Endothelial cell of umbilical vein (primary cell): ENCODE data around the gene EDARADD. TPM values are rescaled to one million over a fixed set of nuclear protein-coding genes. Genes with fewer than 3 reads are reported as not detected.

Source experiments
- BruUV-seq: library from RNA; stranded (reverse); fragments of 400-500 nt; replicated peaks from 2 replicates; lab custom pipeline; 2021; lab: Mats Ljungman, UMichigan
- CTCF ChIA-PET: fragments of 300-600, 350-600 bp; sonication (Branson Sonifier 250); formaldehyde crosslinking; loops from one replicate; lab custom pipeline; 2021; ENCODE audit warnings: antibody characterized with exemption, inconsistent platforms; lab: Charles Lee
- POLR2A ChIA-PET: fragments of 300-600, 350-600 bp; sonication (Branson Sonifier 250); formaldehyde crosslinking; loops from one replicate; lab custom pipeline; 2021; ENCODE audit warnings: antibody characterized with exemption, inconsistent platforms; lab: Charles Lee
- DNase-seq: peaks from one replicate; pipeline ENCODE4 v3.0.0-alpha.2; 2011; ENCODE audit warnings: low read depth, low spot score
- FAIRE-seq: peaks from 2 replicates; lab custom pipeline; 2011; peaks lifted over from hg19 to GRCh38; lab: Jason Lieb, UNC
- H2AFZ ChIP-seq: 2 replicates; pipeline ENCODE4 v1.6.0; 2012; ENCODE audit warnings: low read depth, low read length, control low read depth, inconsistent platforms
- H3K27ac ChIP-seq: 2 replicates; pipeline ENCODE4 v1.5.1; 2011; ENCODE audit warnings: low read depth, mild to moderate bottlenecking, control low read depth, low read length, moderate library complexity; ENCODE audit not compliant: insufficient read depth
- H3K27me3 ChIP-seq, 2 experiments: 2 replicates each; pipeline versions ENCODE4 v1.6.0 to v1.6.1; 2011; ENCODE audit warnings: low read length in 2 of 2, mixed read lengths in 1 of 2; ENCODE audit not compliant: control insufficient read depth in 2 of 2, insufficient read depth in 2 of 2
- H3K36me3 ChIP-seq, 2 experiments: 2 replicates in 1 of 2; 3 replicates in 1 of 2; pipeline ENCODE4 v1.5.1; 2011; ENCODE audit warnings: low read length in 2 of 2, mild to moderate bottlenecking in 1 of 2, moderate library complexity in 1 of 2; ENCODE audit not compliant: control insufficient read depth in 2 of 2, insufficient read depth in 2 of 2; ENCODE audit errors: extremely low read depth in 1 of 2
- H3K4me1 ChIP-seq: 3 replicates; pipeline ENCODE4 v1.5.1; 2011; ENCODE audit warnings: mild to moderate bottlenecking, low read length; ENCODE audit not compliant: control insufficient read depth, insufficient read depth; ENCODE audit errors: extremely low read depth
- H3K4me2 ChIP-seq: 2 replicates; pipeline ENCODE4 v1.6.1; 2011; ENCODE audit warnings: low read length, control low read depth, mixed read lengths; ENCODE audit not compliant: insufficient read depth
- H3K4me3 ChIP-seq, 3 experiments: fragments of 200-600 bp in 1 of 3; sonication (generic), shearing (Covaris generic) in 1 of 3; replicated peaks in 1 of 3; 2 replicates each; pipeline ENCODE4 v1.5.1; 2011 to 2016; ENCODE audit warnings: control low read depth in 3 of 3, low read length in 3 of 3, mild to moderate bottlenecking in 2 of 3, inconsistent platforms in 1 of 3, low read depth in 1 of 3, moderate library complexity in 1 of 3; ENCODE audit not compliant: insufficient read depth in 1 of 3
- H3K79me2 ChIP-seq: 2 replicates; pipeline ENCODE4 v1.6.0; 2012; ENCODE audit warnings: low read length, inconsistent platforms; ENCODE audit not compliant: control insufficient read depth, insufficient read depth
- H3K9ac ChIP-seq: replicated peaks from 2 replicates; pipeline ENCODE3; 2011; ENCODE audit warnings: low read length, control low read depth; ENCODE audit not compliant: insufficient read depth; ENCODE audit errors: extremely low read depth
- H3K9me1 ChIP-seq: replicated peaks from 3 replicates; pipeline ENCODE4 v1.6.0; 2011; ENCODE audit warnings: mild to moderate bottlenecking, low read length; ENCODE audit not compliant: control insufficient read depth, insufficient read depth; ENCODE audit errors: extremely low read depth
- H3K9me3 ChIP-seq: replicated peaks from 2 replicates; pipeline ENCODE4 v1.5.1; 2012; ENCODE audit warnings: low read length, inconsistent platforms; ENCODE audit not compliant: control insufficient read depth, insufficient read depth
- H4K20me1 ChIP-seq: replicated peaks from 2 replicates; pipeline ENCODE3; 2011; ENCODE audit warnings: mild to moderate bottlenecking, low read length; ENCODE audit not compliant: control insufficient read depth, insufficient read depth; ENCODE audit errors: extremely low read depth
- EZH2 ChIP-seq: IDR thresholded peaks from 2 replicates; pipeline ENCODE4 v1.6.1; 2012; ENCODE audit warnings: borderline replicate concordance, low read depth, mild to moderate bottlenecking, moderate library complexity, low read length, inconsistent platforms; ENCODE audit not compliant: severe bottlenecking
- FOS ChIP-seq: IDR thresholded peaks from 2 replicates; pipeline ENCODE4 v1.6.1; 2011; ENCODE audit warnings: mild to moderate bottlenecking, low read length, moderate library complexity, borderline replicate concordance; ENCODE audit not compliant: insufficient read depth
- GATA2 ChIP-seq: IDR thresholded peaks from 2 replicates; pipeline ENCODE4 v1.7.0; 2011; ENCODE audit warnings: low read depth, mild to moderate bottlenecking, moderate library complexity, mixed read lengths, low read length; ENCODE audit not compliant: insufficient read length, insufficient read depth
- JUN ChIP-seq: IDR thresholded peaks from 2 replicates; pipeline ENCODE4 v1.6.1; 2011; ENCODE audit warnings: borderline replicate concordance, low read depth; ENCODE audit not compliant: insufficient read length, insufficient read depth
- MYC ChIP-seq: IDR thresholded peaks from one replicate; pipeline ENCODE4 v1.6.1; 2011; ENCODE audit warnings: mild to moderate bottlenecking, low read depth, low read length
- POLR2A ChIP-seq: IDR thresholded peaks from 2 replicates; pipeline ENCODE4 v1.6.1; 2012; ENCODE audit warnings: low read depth, mild to moderate bottlenecking, control low read depth, low read length
- POLR2AphosphoS5 ChIP-seq: IDR thresholded peaks from 2 replicates; pipeline ENCODE4 v1.6.1; 2012; ENCODE audit warnings: low read depth, mild to moderate bottlenecking, control low read depth, low read length, moderate library complexity; ENCODE audit not compliant: insufficient read depth
- dilution Hi-C: fragments of 300-500 bp; cut with MboI; formaldehyde crosslinking; loops from one replicate; pipeline ENCODE4 v1.15.0; 2019; ENCODE audit warnings: low sequenced_read_pairs; ENCODE audit not compliant: extremely low pct_ligation_motif_present
- intact Hi-C: fragments of 100-400 bp; cut with micrococcal nuclease; formaldehyde crosslinking; loops from one replicate; pipeline ENCODE4 v1.10.0; 2022
- polyA plus RNA-seq, 4 experiments: library from polyadenylated mRNA; depleted of rRNA in 3 of 4; stranded (reverse) in 3 of 4; unstranded in 1 of 4; fragments of >200 nt; gene quantifications; 2 replicates each; pipeline versions ENCODE4 v1.2.1 to v1.2.3, GENCODE V29; 2011 to 2012; ENCODE audit warnings: missing spikeins in 1 of 4
- total RNA-seq: library from RNA; stranded (reverse); gene quantifications from 2 replicates; pipeline ENCODE4 v1.2.3, GENCODE V29; 2021
- TF ChIP-seq, protein P1 (sequence below), 2 donors: IDR thresholded peaks; 1 replicate in 1 of 2; 2 replicates in 1 of 2; pipeline ENCODE4 v1.5.1; 2011; ENCODE audit warnings: low read length in 2 of 2, mild to moderate bottlenecking in 2 of 2, moderate library complexity in 2 of 2, control low read depth in 1 of 2, inconsistent platforms in 1 of 2, low read depth in 1 of 2; ENCODE audit not compliant: insufficient read depth in 1 of 2; ENCODE audit errors: extremely low read depth in 1 of 2
- TF ChIP-seq, protein P2 (sequence below): IDR thresholded peaks from 2 replicates; pipeline ENCODE4 v1.6.1; 2011; ENCODE audit not compliant: insufficient read depth, insufficient read length

The EDARADD gene
- total and polyA plus RNA-seq, 2 donors (not counting 3 experiments of a cell fraction or from before 2014, with no cell fraction given) = not detected

DNA sequence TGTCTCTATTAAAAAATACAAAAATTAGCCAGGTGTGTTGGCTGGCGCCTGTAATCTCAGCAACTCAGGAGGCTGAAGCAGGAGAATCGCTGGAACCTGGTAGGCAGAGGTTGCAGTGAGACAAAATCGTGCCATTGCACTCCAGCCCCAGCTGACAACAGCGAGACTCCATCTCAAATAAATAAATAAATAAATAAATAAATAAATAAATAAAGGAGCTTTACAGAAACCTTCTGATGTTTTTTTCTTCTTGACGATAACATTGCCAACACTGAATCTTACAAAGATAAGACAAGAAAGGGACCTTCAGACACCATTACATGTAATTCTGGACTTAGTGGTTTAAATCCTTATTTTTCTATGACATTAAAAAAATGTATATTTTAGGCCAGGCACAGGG is 81.9 kb downstream of the EDARADD start:
- dilution Hi-C loops (no loop called here), intact Hi-C loops (no loop called here)
- CTCF ChIA-PET = no interaction called here
- POLR2A ChIA-PET = interaction anchor here (0.7 kb wide), 1 partner anchor 344 kb away, joined by 3 read pairs; no protein-coding TSS in a partner anchor
- no peak overlapping the region for H3K4me2 ChIP-seq
- no peak overlapping the region for H2AFZ ChIP-seq
- FAIRE-seq (no peak), DNase-seq (no peak)
- BruUV-seq = no TSS peak
- no peaks in the 10 kb centered on the region for H3K9me1 ChIP-seq
- no peaks in the 10 kb centered on the region for H3K9me3 ChIP-seq
- H3K27me3 ChIP-seq = no peaks in the 10 kb centered on the region
- H4K20me1 ChIP-seq = no peaks in the 10 kb centered on the region
- H3K9ac ChIP-seq = no peak overlapping the region
- TF ChIP-seq FOS = no peak
- TF ChIP-seq MYC = no peak
- no peak for TF ChIP-seq EZH2
- TF ChIP-seq, protein P1, sequence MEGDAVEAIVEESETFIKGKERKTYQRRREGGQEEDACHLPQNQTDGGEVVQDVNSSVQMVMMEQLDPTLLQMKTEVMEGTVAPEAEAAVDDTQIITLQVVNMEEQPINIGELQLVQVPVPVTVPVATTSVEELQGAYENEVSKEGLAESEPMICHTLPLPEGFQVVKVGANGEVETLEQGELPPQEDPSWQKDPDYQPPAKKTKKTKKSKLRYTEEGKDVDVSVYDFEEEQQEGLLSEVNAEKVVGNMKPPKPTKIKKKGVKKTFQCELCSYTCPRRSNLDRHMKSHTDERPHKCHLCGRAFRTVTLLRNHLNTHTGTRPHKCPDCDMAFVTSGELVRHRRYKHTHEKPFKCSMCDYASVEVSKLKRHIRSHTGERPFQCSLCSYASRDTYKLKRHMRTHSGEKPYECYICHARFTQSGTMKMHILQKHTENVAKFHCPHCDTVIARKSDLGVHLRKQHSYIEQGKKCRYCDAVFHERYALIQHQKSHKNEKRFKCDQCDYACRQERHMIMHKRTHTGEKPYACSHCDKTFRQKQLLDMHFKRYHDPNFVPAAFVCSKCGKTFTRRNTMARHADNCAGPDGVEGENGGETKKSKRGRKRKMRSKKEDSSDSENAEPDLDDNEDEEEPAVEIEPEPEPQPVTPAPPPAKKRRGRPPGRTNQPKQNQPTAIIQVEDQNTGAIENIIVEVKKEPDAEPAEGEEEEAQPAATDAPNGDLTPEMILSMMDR (IDR thresholded peaks at IDR 0.05; ENCODE audit: extremely low read depth in 1 of 2, insufficient read depth in 1 of 2, low read depth in 1 of 2, low read length in 2 of 2) = no peak
- no peak for TF ChIP-seq POLR2AphosphoS5
- TF ChIP-seq, protein P2, sequence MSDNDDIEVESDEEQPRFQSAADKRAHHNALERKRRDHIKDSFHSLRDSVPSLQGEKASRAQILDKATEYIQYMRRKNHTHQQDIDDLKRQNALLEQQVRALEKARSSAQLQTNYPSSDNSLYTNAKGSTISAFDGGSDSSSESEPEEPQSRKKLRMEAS = no peak
- TF ChIP-seq GATA2 = no peak
- TF ChIP-seq POLR2A = no peak
- no peak for TF ChIP-seq JUN
- no peak overlapping the region for H3K27ac ChIP-seq
- H3K4me1 ChIP-seq = no peaks in the 10 kb centered on the region
- H3K79me2 ChIP-seq = no peaks in the 10 kb centered on the region
- H3K4me3 ChIP-seq = no peak overlapping the region
- H3K36me3 ChIP-seq = no peaks in the 10 kb centered on the region
